Stomach (tissue), 4 donors: ENCODE results near the gene SLC22A14.

Experiments used
- POLR2A ChIP-seq, 4 donors: fragments of 450-650 bp; IDR thresholded peaks; one replicate each; pipeline ENCODE4 v1.6.1; 2016; ENCODE audit warnings: antibody characterized with exemption in 4 of 4, control low read depth in 2 of 4, mild to moderate bottlenecking in 1 of 4, moderate library complexity in 1 of 4
- TF ChIP-seq, protein P1 (sequence below), 7 experiments: fragments of 450-650 bp in 4 of 7; fragments of 200-600 bp in 3 of 7; sonication (generic) in 3 of 7; IDR thresholded peaks; one replicate each; pipeline ENCODE4 v1.5.1; 2016 to 2019; ENCODE audit warnings: antibody characterized with exemption in 7 of 7, control low read depth in 2 of 7, mild to moderate bottlenecking in 1 of 7

- TF ChIP-seq POLR2A (IDR thresholded peaks at IDR 0.05), result no peak
- TF ChIP-seq, protein P1, sequence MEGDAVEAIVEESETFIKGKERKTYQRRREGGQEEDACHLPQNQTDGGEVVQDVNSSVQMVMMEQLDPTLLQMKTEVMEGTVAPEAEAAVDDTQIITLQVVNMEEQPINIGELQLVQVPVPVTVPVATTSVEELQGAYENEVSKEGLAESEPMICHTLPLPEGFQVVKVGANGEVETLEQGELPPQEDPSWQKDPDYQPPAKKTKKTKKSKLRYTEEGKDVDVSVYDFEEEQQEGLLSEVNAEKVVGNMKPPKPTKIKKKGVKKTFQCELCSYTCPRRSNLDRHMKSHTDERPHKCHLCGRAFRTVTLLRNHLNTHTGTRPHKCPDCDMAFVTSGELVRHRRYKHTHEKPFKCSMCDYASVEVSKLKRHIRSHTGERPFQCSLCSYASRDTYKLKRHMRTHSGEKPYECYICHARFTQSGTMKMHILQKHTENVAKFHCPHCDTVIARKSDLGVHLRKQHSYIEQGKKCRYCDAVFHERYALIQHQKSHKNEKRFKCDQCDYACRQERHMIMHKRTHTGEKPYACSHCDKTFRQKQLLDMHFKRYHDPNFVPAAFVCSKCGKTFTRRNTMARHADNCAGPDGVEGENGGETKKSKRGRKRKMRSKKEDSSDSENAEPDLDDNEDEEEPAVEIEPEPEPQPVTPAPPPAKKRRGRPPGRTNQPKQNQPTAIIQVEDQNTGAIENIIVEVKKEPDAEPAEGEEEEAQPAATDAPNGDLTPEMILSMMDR (IDR thresholded peaks at IDR 0.05), result no peak
These were observed 65.5 kb downstream of the SLC22A14 start for GRCh38 chr3:38347421-38348200.
